Fibroblast of skin of right quadriceps (primary cell): ENCODE measurements around the gene GFAP.
"Not testable (repeated sequence)": the region's sequence is repeated elsewhere in the genome, so short reads cannot be mapped to it uniquely, and the experiment has no call there.

Source experiments
- DNase-seq: peaks from one replicate; pipeline ENCODE4 v3.0.0-alpha.2; 2013

GFAP gene

DNA sequence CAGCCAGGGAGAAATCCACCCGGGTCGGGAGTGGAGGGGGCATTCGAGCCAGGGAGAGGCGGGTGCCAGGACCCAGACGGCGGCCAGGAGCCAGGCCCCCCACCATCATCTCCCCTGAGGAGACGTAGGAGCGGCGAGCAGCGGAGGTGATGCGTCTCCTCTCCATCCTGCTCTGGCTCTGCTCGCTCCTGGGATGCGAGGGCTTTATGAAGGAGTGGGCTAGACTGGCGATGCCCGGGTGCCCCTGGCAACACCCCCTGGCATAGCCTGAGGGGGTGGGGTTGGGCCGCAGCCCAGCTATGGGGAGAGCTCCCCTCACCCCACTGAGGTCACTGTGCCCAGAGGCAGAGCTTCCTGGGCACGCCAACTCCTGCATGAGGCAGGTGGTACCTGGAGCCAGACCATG, at the start of gene GFAP:
TSS of gene GFAP (minus strand) at position 180 of the 406 bp plus-strand sequence. CDS start at position 166, 14 bp downstream.
- no peak for DNase-seq

DNA sequence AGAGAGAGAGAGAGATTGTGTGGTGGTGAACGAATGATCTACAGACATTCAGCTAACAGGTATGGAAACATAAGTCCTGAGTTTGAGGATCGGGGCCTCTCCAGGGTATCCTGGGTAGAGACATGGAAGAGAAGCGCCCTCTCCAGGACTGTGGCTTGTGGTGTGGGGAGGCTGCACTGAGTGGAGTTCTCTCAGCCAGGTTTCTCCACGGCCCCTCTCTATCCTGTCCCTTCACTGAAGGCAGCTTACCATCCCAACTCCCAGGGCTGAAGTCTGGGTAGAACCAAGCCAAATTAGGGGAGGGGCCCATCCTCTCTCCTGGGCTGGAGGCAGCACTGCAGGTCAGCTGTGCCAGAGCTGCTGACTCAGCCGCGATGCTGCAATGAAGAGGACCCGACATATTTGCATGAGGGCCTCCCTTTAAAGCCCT, 46.6 kb upstream of the GFAP start:
- no peak for DNase-seq

DNA sequence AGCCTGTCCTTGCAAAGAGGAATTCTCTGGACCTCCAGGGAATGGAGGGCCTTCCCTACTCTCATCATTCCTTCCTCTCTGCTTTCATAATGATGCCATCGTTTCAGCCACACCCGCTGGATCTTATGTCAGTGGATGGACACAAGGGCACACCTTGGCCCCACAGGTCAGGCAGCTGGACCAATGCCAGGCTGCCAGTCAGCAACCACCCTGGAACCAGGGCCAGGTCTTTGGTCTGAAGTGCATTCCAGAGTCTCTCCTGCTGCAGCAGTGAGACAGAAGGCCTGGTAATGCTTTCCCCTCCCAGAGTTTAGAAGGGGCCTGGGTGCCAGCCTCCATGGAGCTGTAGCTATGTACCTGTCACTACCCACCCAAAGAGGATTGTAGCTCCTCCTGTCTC, 45.4 kb upstream of the GFAP start:
- no peak for DNase-seq

DNA sequence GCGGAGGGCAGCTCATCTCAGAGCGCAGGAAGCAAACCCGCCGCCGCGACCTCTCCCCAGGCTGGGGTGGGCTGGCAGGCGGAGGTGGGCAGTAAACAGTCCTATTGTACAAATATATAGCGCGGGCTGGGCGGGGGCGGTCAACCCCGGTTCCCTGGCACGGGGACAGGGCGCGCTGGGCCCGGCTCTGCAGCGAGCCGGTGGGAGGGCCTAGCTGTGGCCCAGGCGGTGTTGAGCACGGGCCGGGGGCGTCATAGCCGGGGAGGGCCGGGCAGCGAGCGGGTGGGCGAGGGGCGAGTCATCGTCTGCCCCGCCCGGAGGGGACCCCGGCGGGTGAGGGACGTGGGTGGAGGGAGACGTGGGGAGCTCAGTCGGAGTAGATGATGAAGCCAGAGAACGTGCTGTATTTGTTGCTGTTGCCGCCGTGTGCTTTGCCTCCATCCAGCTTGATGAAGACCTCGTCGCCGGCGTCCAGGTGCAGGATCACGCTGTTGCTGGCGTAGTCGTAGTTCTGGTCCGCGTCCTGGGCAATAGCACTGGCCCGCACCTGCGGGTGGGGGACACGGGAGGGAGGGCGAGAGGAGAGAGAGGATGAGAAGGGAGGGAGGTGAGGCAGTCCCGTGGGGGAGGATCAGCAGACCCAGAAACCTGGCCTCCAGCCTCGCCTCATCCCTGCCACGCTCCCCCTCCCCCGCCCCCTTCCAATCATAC, 44.7 kb upstream of the GFAP start:
- DNase-seq = no peak

DNA sequence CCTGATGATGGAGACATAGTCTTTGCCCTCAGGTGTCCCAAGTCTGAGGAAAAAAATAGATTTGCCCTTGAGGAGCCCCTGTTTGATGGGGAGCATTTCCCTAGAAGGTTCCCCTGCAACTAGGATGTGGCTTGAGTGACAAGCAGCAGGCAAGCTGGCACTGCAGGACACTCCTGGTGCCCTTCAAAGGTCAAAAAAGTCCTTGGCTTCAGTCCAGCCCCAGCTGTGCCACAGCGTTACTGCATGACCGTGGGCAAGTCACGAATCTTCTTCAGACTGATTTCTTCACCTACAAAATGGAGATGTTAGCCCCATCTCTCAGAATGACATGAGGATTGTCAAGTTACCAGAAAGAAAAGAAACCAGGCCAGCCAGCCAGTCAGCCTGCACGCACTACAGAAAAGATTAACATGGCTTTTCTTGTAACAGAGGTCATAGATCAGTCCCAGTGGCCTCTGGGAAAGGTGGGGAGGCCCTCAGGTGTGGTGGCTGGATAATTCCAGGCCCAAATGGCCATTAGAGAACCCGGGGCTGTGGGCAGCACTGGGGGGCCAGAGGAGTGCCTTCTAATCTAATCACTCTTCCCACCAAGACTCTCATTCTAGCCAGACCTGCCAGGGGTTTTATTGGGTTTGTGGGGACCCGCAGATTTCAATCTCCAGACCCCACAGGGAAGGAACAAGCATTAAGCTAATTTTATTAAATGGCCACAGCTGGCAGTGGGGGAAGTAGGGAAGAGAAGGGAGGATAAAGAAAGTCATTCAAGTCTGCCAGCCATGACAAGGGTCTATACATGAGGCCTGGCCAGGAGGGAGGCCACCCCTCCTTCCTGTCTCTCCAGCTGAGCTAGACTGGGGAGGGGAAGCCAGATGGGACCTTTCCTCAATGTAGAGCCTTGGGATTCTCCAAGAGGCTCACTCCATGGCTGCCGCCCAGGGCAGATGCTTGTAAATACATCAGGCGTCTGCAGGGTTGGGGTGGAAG, 42.0 kb upstream of the GFAP start:
- no peak for DNase-seq

DNA sequence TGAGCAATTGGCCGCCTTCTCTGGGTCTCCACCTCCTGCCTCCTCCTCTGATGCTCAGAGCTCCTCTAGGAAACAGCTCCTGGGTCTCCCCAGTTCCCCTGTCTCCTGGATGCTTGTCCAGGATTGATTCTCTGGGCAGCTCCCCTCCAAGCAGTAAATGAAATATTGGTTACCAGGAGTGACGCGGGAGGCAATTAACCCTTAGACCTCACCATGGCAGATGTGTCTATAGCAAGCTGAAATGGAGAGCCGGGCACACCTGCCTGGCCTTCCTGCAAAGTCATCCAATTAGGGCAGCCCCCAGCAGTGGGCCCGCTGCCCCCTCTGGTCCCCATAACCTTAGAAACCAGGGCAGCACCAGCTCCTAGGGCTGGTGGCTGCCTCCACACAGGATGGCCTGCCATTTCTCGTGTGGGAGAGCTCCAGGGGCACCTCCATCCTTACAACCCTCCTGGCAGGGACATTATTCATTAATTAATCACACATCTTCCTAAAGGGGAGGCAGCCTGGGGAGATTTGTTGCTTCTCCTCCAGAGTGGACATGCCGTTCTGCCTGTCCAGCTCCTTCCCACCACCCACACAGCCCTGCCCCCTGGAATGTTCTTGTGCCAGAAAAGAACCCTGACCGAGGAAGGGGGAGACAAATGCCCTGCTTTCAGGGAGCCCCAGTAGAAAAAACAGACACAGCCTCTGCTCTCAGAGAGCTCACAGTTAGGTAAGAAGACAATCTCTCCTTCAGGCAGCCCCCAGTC, 40.5 kb upstream of the GFAP start:
- DNase-seq = no peak

DNA sequence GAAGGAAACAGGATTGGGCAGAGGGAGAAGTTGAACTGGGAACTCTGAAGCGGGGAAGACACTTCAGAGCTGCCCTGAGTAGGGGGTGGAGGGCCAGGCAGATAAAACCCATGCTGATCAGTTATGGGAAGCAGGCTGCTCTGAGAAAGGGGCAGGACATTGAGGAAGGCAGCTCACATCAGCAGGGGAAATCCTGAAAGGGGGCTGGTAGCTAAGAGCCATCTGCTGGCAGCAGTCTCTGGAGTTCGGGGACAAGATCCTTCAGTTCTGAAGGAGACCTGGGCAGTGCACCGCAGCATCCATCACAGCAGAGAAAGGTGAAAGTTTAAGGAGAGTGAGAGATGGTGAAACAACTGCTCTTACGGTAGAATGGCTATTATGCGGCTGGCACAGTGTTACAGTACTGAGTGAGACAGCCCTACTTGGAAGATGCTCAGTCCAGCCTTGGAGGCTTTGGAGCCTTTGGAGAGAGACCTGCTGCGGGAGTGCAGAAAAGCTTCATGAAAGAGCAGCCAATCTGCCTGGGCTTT, 37.7 kb upstream of the GFAP start:
- DNase-seq = no peak

DNA sequence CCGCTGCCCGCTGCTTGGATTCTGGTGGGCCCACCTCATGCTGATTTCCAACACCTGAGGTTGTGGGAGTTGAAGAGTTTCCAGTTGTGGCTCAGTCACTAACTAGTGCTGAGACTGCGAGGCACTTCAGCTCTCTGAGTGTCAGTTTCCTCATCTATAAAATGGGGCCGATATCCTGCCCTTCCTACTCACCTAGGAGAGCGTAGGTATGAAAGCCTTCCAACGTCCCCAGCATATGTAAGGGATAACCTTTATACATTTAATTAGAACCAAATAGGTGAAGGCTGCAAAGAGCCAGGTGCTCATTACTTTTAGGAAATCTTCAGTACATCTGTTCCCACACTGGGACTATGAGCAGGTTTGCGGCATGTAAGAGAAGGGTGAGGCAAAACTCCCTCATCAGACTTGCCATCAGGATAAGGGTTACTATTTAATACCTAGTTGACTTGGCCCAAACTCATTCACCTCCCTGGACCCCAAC, 33.1 kb upstream of the GFAP start:
- no peak for DNase-seq

DNA sequence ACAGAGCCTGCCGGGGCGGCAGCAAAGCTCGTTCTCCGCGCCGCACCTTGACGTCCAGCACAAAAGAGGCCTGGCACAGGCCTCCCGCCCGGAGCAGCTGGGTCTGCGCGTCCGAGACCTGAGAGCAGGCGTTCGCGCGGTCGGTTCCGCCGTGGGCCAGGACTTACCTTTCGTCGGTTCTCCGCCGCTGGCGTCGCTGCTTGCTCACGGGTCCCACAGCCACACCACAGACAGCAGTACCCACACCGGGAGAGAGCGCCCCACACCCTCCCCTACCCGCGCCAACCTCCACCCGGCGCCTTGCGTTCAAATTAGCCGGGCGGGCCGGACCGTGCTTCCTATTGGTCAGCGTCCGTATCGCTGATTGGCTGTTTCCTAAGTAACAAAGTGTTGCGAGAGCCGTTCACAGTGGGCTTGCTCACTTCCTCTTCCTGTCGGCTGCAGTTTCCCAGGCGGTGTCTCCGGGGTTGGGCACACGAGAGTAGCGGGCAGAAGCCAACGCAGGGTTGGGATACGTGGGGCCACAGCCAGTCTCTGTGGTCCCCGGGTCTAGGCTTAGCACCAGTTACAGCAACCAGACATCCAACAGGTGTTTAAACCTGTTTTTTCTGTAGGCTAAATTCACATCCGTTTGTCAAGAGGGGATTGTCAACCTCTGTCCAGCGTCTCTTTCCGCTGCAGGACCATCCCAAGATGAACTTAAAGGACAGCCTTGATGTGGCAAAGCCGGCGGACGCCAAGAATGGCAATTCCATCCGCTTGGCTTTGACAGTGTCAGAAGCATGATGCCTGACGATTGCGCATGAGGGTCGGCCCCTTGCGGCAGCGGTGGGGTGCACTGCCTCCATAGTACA, 32.4 kb upstream of the GFAP start, which contains the start of gene KIF18B:
TSS of gene KIF18B (minus strand) at position 313 of the 854 bp plus-strand sequence. CDS start 11,429 bp downstream, outside the sequence.
- DNase-seq = peak; percentile 95

DNA sequence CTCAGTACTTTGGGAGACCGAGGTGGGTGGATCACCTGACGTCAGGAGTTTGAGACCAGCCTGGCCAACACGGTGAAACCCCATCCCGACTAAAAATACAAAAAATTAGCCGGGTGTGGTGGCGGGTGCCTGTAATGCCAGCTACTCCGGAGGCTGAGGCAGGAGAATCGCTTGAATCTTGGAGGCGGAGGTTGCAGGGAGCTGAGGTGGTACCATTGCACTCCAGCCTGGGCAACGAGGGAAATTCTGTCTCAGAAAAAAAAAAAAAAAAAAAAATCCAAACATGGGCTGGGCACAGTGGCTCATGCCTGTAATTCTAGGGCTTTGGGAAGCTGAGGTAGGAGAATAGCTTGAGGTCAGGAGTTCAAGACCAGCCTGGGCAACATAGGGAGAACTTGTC, 30.4 kb upstream of the GFAP start:
- DNase-seq = not testable (repeated sequence)

DNA sequence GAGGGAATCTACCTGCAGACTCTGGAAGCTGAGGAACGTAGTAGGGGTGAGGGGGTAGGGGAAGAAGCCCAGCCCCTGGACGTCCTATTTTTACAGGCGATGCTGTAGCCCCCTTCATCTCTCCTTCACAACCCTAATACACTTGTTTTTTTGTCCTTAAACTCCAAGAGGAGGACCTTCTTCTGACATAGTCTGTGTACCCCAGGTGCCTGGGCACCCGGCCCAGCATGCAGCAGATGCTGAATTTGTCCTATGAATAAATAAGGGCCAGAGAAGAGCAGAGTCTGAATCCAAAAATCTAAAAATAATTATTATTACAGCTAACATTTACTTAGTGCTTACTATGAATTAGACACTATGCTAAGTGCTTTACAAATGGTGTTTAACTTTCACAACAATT, 27.2 kb upstream of the GFAP start:
- DNase-seq = no peak

DNA sequence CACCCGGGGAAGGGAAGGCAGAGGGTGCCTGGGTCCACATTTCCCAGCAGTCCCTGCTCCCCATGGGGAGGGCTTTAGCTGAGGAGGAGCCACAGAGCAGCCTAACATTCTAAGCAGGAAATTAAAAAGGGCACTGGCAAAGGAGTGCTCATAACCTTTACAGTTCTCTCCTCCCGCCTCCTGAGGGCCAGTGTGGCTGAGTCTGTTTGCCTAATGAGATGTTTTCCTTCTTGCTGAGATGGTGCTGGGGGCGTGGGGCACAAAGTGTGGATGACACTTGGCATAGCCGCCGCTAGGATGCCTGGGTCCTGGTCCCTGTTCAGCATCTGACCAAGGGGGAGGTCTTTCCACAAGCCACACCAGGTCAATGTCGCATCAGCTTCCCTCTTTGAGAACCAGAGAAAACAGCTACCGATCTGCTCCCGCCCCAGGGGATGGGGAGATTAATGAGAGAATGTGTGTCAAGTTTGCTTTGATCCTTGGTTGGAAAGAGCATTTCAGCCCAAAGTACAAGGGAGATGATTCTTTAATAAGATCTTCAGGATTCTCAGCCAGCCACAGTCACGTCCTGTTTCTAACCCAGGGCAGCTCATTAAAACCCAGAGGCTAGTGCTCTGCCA, 26.5 kb upstream of the GFAP start:
- no peak for DNase-seq

DNA sequence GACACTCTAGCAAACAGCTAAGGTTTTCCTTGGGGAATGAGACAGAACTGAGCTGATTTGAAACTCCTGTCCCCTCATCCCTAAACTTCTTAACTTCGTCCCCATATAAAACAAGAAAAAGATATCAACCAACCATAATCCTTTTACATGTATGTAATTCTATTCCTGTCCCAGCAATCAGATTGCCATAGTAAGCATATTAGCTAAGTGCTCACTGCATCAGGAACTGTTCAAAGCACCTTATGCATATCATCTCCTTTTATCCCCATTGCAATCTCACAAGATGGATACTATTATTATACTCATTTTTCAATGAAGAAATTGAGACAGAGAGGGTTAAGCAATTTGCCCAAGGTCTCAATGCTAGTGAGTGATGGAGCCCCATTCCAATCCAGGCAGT, 25.5 kb upstream of the GFAP start:
- no peak for DNase-seq

DNA sequence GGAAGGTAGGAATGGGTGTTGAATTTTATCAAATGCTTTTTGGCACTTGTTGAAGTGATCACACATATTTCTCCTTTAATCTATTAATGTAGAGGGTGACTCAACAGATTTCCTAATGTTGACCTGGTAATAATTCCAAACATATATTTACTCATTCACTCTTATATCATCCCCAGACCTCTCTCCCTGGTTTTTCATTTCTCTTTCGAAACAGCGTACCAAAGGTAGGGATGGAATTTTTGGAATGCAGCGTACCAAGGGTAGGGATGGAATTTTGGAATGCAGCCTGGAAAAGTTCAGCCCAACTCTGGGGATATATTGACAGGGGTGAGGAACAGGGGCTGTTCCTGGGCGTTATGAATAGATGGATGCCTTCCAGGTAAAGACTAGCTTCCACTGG, 25.0 kb upstream of the GFAP start:
- DNase-seq = peak; percentile 74

DNA sequence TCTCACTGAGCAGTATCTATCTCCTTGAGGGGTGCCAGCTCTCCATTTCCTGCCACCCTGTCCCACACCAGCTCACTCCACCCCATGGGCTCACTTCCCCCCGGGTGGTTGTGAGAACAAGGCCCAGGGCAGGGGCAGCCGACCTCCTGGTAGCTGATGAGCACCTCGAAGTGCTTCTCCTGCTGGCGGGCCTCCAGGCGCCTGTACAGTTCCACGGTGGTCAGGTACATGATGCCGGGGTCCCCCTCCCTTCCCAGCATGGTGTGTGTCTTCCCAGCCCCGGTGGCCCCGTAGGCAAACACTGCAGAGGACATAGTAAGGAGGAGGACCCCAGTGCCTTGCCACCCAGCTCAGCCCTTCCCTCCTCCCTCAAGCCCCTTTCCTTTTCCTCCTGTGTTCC, 19.8 kb upstream of the GFAP start:
- DNase-seq = no peak

DNA sequence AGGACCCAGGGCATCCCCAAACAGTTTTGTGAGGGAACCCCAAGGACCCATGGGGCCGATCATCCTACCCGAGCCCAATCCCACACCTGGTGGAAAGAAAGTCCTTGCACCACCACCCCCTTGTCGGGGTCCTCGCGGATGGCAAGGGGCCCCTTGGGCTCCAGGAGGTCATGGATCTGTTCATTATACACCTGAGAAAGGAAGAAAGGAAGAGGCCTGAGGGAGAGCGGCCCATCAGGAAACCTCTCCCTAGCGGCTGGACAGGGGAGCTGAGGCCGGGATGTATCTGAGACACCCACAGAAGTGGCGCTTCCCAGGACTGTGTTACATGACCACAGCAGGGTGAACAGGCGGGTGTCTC, 19.4 kb upstream of the GFAP start:
- no peak for DNase-seq

DNA sequence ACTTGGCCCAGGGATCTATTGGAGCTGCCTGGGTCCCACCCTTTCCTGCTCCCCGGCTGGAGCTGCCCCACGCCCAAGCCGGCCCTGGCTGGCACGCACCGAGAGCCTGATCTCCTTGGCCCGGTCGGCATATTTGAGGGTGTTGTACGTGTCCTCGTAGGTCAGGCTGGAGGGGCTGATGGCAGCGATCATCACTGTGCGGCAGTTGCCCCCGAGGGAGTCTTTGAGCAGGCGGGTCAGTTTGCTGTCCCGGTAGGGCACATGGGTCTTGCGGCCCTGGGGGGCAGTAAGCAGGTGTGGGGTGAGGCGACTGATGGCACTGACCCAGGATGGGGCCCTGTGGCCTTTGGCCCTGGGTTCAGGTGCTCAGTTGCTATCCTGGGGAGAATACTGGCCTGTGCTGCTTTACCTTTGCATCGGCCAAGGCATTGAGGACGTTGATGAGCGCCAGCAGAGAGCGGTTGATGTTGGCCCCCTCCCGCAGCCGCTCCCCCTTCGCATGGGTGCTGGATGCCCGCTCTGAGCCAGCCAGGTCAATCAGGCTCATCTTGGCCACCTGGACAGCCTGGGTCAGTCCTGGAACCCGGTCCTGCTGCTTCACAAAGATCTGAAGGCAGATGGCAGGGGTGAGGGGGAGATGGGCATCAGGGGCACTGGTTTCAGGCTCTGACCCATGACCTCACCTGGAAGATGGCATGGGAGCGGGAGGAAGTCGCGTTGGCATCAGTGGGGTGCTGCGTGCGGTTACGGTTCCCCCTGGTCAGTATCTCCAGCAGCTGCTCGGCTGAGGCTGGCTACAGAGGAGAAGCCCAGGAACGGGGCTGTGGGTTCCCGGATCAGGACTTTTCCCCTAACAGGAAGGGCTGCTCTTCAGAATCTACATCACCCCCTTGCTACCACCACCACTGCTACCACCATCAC, 18.8 kb upstream of the GFAP start:
- no peak for DNase-seq

DNA sequence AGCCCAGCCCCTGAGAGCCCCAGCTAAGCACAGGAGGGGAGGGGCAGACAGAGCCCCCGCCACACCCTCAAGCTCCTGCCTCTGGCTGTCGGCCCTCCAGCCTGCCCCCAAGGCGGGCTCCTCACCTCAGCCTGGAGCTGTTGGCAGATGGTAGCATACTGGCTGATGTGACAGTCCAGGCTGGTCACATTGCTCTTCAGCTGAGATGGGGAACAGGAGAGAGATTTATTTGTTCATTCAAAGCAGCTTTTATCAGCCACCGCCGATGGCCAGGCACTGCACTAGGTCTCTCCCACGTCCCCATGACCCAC, 17.4 kb upstream of the GFAP start:
- no peak for DNase-seq

DNA sequence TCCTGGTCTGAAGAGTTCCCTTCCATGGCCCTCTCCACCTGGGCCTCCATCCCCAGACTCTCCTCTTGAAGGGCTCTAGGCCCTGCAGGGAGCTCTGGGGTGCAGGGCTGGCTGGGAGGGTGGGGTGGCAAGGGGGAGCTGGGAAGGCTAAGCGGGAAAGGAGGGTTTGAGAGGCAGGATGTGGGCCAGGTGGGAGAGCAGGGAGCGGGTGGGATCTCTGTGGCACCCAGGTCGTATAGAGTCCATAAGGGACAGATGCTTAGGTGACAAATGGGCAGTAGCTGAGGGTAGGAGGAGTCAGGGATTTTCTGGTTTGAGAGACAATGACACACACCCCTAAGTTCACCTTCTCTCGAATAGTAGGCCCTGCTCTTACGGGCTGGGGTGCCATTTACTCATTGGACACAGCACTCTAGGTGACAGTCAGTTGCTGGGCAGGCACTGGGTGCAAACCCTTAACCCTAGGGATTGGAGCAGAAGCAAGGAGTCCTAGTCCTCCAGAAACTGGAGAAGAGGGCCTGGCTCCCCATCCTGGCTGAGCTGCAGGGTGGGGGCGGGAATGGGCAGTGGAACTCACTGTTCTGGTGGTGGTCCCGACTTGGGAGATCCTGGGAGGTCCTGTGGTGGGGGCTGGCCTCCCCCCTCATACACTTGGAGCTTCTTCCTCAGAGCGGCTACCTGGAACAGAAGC, 16.9 kb upstream of the GFAP start:
- no peak for DNase-seq

DNA sequence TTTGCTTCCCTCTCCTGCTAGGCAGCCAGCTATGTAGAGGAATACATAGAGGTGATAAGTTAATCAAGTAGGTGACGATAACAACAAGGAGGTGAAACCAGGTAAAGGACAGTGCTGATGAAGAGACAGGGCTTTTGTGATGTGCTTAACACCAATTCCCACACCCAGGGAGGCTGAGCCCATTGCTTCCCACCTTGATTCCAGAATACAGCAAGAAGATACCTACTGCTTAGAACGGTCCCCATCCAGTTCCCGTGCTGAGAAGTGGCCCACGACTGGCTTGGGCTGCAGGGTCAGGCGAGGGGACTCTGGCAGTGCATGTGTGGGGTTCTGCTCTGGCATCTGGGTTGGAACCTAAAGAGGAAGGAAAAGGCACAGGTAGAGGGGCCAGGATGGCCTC, 16.1 kb upstream of the GFAP start:
- DNase-seq = no peak
